ENCODE data around the gene IRF1. TPM values are rescaled to one million over a fixed set of nuclear protein-coding genes. Genes with fewer than 3 reads are reported as not detected.

The IRF1 gene
- total RNA-seq, 2 experiments from 2014 or later, result 231 to 239 TPM

DNA sequence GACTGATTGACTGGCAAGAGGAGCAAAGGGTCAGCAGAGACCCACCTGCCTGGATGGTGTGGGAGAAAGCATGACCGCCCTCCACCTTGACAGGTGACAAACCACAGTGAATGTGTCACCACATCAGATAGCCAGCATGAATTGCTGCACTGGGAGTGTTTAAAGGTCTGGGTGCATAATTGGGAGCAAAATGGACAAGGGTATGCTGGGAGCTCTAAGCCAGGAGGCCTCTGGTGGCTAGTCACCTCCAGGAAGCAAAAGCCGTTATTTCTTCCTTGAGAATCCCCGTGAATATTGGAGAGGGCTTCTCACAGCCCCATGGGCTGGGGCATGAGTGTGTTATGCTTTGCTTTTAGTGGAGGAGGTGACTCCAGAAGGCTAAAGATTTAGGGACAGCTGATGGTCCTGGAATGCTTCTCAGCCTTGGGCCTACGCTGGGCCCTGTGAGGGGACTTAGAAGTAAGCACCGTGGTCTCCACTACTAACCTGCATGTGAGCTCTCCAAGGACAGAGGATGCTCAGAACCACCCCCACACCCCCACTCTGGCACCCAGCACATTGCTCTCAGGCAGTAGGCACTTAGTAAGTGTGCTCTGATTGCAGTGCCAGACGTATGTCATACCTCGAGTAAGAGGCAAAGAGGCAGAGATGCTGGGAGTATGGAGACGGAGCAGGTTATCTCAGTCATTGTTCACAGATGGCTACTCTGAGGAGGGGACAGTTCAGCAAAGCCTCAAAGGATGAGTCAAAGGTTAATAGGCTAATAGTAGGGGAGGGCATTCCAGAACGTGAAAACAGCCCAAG is 9.1 kb upstream of the IRF1 start:
- H3K27ac Mint-ChIP-seq, result peak overlapping the region; percentile 18
- H3K9me3 Mint-ChIP-seq, result no peaks in the 10 kb centered on the region
- DNase-seq, result no peak
- H3K4me1 Mint-ChIP-seq, result peaks cover 49% of the 10 kb centered on the region
- no peaks in the 10 kb centered on the region for H3K27me3 Mint-ChIP-seq
- H3K36me3 Mint-ChIP-seq (ENCODE audit: low read depth), result peaks cover 2% of the 10 kb centered on the region
- POLR2A ChIA-PET, result interaction anchor here (0.8 to 33.4 kb wide), 8 partner anchors 19 to 108 kb away, joined by 3 to 1155 read pairs (median 113); partner anchors contain the start of gene IRF1
- CTCF ChIA-PET, result interaction anchor here (1.3 to 12.6 kb wide), 13 partner anchors 10 to 133 kb away, joined by 3 to 333 read pairs (median 9); partner anchors contain the start of gene IRF1
- H3K4me3 Mint-ChIP-seq, result no peak overlapping the region

DNA sequence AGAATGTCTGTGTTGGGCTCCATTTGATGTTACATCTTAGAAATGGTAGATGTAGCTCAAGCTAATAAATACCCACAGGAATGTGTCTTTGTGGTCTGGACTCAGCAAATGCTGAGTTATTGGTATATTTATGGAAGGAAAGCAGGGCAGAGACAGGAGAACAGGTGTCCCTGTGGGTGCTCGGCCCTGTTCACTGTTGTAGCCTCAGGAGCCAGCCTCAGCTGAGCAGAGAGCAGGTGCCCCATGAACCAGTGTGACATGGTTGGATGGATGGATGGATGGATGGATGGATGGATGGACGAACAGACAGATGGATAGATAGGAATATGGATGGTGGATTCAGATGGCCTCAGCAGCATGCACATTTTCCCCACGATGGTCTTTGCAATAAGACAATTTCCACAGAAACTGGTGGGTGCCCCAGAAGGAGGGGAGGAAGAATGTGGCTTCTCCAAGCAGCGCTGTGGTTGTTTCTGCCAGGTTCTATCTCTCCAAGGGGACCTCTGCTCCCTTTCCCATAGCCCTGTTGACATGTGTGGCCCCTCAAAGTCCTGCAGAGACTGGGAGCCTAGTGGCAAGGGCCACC is 8.2 kb upstream of the IRF1 start:
- Mint-ChIP-seq H3K4me3 (no peak overlapping the region), H3K36me3 (ENCODE audit: low read depth) (peaks cover 4% of the 10 kb centered on the region), H3K27ac (peak overlapping the region; percentile 68), H3K27me3 (no peaks in the 10 kb centered on the region), H3K4me1 (peaks cover 57% of the 10 kb centered on the region), H3K9me3 (no peaks in the 10 kb centered on the region)
- ChIA-PET POLR2A (interaction anchor here (1.2 to 33.4 kb wide), 7 partner anchors 18 to 189 kb away, joined by 5 to 1155 read pairs (median 399); partner anchors contain the start of gene IRF1), CTCF (interaction anchor here (0.9 to 12.6 kb wide), 12 partner anchors 9 to 280 kb away, joined by 3 to 333 read pairs (median 6); partner anchors contain the start of genes CCNI2 and IRF1)
- DNase-seq, result no peak

DNA sequence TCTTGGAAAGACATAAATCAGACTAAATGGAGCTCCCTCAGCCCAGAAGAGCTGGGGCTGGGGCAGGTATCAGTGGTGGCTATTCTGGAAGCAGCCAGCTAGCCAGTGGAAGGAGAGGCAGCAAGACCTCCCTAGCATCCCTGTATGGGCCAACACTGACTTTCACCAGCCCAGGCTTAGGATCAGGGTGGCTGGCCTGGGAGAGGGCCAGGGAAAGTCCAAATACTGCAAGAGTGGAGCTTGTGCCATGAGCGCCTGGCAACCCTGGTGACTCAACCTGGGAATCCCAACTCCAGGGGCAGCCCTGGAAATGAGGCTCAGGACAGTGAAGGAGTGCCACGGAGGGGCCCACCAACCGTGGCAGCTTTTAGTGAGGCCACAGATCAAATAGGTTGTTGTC is 7.6 kb upstream of the IRF1 start:
- peaks cover 5% of the 10 kb centered on the region for H3K36me3 Mint-ChIP-seq (ENCODE audit: low read depth)
- H3K27me3 Mint-ChIP-seq, result no peaks in the 10 kb centered on the region
- CTCF ChIA-PET, result interaction anchor here (0.9 to 12.6 kb wide), 12 partner anchors 9 to 280 kb away, joined by 3 to 333 read pairs (median 6); partner anchors contain the start of genes CCNI2 and IRF1
- peak overlapping the region; percentile 91 for H3K27ac Mint-ChIP-seq
- H3K9me3 Mint-ChIP-seq, result no peaks in the 10 kb centered on the region
- POLR2A ChIA-PET, result interaction anchor here (1.2 to 33.4 kb wide), 7 partner anchors 17 to 190 kb away, joined by 5 to 1155 read pairs (median 399); partner anchors contain the start of gene IRF1
- H3K4me1 Mint-ChIP-seq, result peaks cover 64% of the 10 kb centered on the region
- H3K4me3 Mint-ChIP-seq, result no peak overlapping the region
- DNase-seq, result no peak

DNA sequence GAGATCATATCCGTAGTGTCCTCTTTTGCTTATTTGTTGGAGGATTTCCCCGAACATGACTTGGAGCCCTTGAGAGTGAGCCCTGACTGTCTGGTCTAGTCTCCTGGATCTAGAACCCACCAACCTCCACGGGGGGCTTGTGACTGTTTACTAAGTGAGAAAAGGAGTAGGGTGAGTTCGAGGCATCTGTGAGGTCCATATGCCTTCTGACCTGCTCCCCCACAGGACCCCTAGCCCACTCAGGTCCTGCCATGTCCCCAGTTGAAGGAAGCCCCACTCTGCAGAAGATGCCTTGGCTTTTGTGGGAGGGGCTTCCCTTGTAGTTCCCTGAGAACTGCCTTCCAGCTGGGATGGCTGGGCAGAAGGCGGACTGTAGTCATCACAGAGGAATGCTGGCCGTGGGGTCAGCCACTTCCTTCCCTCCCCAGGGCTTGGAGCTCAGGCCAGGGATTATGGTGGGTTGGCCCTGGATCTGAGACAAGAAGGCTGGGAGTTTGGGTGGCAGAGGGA is 7.0 kb upstream of the IRF1 start:
- CTCF ChIA-PET, result interaction anchor here (1.2 to 12.6 kb wide), 9 partner anchors 12 to 110 kb away, joined by 3 to 333 read pairs (median 7); no protein-coding TSS in a partner anchor
- no peak for DNase-seq
- peaks cover 68% of the 10 kb centered on the region for H3K4me1 Mint-ChIP-seq
- H3K27me3 Mint-ChIP-seq, result no peaks in the 10 kb centered on the region
- POLR2A ChIA-PET, result interaction anchor here (1.2 to 33.4 kb wide), 7 partner anchors 17 to 191 kb away, joined by 5 to 1155 read pairs (median 399); partner anchors contain the start of gene IRF1
- H3K4me3 Mint-ChIP-seq, result peak overlapping the region; percentile 96
- peak overlapping the region; percentile 91 for H3K27ac Mint-ChIP-seq
- H3K9me3 Mint-ChIP-seq, result no peaks in the 10 kb centered on the region
- H3K36me3 Mint-ChIP-seq (ENCODE audit: low read depth), result peaks cover 5% of the 10 kb centered on the region

DNA sequence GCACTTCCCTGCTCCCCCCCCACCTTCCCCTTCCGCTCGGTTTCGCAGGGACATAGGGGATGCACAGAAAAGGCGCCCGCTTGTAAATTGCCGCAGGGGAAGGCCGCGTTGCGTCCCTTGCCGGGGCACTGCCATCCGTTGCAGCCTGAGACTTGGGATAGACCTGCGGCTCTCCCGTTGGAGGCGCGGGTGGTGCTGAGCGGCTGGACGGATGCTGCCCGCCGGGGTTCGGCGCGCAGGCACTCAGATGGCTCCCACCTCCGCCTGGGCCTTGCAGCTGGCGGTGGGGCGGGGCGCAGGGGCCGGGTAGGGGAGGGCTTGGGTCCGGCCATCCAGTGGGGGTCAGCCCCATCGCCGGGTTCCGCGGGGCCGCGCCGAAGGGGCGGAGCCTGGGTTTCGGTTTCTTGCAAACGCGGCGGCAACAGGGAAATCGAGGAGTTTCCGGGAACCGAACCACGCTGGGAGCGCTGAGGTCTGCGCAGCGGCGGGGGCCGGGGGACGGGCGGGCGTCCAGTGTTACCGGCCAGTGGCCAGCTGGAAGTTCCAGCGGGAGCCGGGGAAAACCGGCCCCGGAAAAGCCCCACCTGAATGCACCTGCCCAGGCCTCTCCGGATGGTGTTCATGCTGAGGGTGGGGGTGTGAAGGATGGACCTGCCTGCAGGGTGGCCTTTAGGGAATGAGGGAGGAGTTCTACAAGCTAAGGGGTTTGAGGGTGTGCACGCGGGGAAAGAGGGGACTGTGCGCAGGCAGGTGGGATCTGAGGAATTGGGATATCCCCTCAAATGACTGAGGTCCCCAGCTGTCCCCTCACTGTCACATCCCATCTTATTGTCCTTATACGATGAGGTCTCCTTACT is 6.3 kb upstream of the IRF1 start:
- H3K36me3 Mint-ChIP-seq (ENCODE audit: low read depth), result peaks cover 5% of the 10 kb centered on the region
- peak overlapping the region; percentile 91 for H3K27ac Mint-ChIP-seq
- peak overlapping the region; percentile 96 for H3K4me3 Mint-ChIP-seq
- no peaks in the 10 kb centered on the region for H3K27me3 Mint-ChIP-seq
- peak; percentile 78 for DNase-seq
- H3K4me1 Mint-ChIP-seq, result peaks cover 75% of the 10 kb centered on the region
- POLR2A ChIA-PET, result interaction anchor here (0.6 to 33.4 kb wide), 19 partner anchors 10 to 333 kb away, joined by 3 to 1155 read pairs (median 10); partner anchors contain the start of genes IRF1, KIF3A, RAD50 and SLC22A5
- no peaks in the 10 kb centered on the region for H3K9me3 Mint-ChIP-seq
- CTCF ChIA-PET, result interaction anchor here (0.6 to 12.6 kb wide), 20 partner anchors 9 to 270 kb away, joined by 3 to 333 read pairs (median 6); no protein-coding TSS in a partner anchor

DNA sequence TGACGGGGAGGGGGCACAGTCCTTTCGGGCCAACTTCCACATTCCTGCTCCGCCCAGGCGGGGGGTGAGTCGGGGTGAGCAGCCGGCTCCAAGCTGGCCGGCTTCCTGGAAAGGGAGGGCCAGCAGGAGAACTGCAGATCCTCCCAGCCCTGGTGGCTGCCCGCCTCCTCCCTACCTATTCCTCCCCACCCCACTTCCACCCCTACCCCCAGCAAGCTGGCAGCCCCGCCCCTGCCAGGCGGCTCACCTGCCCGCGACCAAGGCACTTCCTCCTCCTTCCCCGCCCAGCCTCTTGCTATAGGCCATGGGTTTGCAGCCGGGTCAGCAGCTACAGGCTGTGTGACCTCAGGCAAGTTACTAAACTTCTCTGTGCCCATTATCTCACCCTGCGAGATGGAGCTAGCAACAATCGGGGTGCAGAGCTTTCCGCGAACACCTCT is 5.6 kb upstream of the IRF1 start:
- H3K27ac Mint-ChIP-seq, result peak overlapping the region; percentile 91
- peak overlapping the region; percentile 96 for H3K4me3 Mint-ChIP-seq
- peak; percentile 94 for DNase-seq
- H3K9me3 Mint-ChIP-seq, result no peaks in the 10 kb centered on the region
- H3K27me3 Mint-ChIP-seq, result no peaks in the 10 kb centered on the region
- POLR2A ChIA-PET, result interaction anchor here (0.6 to 33.4 kb wide), 19 partner anchors 10 to 333 kb away, joined by 3 to 1155 read pairs (median 10); partner anchors contain the start of genes IRF1, KIF3A, RAD50 and SLC22A5
- peaks cover 5% of the 10 kb centered on the region for H3K36me3 Mint-ChIP-seq (ENCODE audit: low read depth)
- H3K4me1 Mint-ChIP-seq, result peaks cover 80% of the 10 kb centered on the region
- CTCF ChIA-PET, result interaction anchor here (0.6 to 12.6 kb wide), 20 partner anchors 9 to 271 kb away, joined by 3 to 333 read pairs (median 6); no protein-coding TSS in a partner anchor

DNA sequence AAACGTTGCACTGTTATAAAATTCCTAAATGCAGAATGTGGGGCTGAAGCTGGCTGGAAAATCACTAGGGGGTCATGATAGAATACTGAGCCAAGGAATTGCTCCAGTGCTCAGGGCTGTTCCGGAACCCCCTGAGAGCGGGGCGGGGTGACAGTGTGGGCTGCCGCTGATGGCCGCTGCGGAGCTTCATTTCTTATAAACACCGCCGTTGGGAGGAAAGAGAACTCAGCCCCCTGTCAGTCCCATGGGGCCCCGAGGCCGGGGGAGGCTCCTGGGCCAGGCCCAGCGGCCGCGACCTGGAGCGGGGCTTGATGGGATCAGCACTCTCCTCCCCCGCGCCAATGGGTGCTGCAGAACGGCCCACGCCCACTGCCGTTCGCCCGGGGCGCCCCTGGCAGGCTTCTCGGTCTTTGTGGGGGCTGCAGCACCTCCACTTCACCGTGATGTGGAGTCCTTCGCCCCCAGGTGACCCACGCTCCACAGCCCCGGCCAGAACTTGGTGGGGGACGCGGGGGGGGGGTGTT is 5.2 kb upstream of the IRF1 start:
- peak overlapping the region; percentile 96 for H3K4me3 Mint-ChIP-seq
- POLR2A ChIA-PET, result interaction anchor here (0.6 to 33.4 kb wide), 21 partner anchors 11 to 334 kb away, joined by 3 to 1155 read pairs (median 7); partner anchors contain the start of genes IRF1, KIF3A, RAD50 and SLC22A4
- DNase-seq, result peak; percentile 82
- H3K9me3 Mint-ChIP-seq, result no peaks in the 10 kb centered on the region
- peaks cover 5% of the 10 kb centered on the region for H3K36me3 Mint-ChIP-seq (ENCODE audit: low read depth)
- H3K4me1 Mint-ChIP-seq, result peaks cover 76% of the 10 kb centered on the region
- CTCF ChIA-PET, result interaction anchor here (0.9 to 12.6 kb wide), 16 partner anchors 11 to 325 kb away, joined by 3 to 333 read pairs (median 6); no protein-coding TSS in a partner anchor
- peak overlapping the region; percentile 91 for H3K27ac Mint-ChIP-seq
- H3K27me3 Mint-ChIP-seq, result no peaks in the 10 kb centered on the region

DNA sequence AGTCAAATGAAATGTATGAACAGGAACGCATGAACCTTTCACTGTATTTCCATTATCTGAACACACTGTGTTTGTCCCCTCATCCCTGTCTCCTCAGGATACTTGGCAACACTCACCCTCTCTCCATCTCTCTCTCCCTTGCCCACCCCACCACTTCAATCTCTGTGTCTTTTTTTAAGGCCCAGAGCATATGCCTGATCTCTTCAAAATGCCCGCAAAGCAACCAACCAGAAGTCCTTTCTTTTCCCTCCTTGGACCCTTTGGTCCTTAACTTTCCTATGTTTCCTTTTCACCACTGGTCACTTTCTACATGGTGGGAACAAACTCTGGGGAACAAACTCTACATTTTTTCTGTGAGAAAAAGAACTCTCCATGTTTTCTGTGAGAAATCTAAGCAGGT is 3.2 kb upstream of the IRF1 start:
- no peaks in the 10 kb centered on the region for H3K9me3 Mint-ChIP-seq
- no peak overlapping the region for H3K4me3 Mint-ChIP-seq
- H3K27ac Mint-ChIP-seq, result peak overlapping the region; percentile 91

DNA sequence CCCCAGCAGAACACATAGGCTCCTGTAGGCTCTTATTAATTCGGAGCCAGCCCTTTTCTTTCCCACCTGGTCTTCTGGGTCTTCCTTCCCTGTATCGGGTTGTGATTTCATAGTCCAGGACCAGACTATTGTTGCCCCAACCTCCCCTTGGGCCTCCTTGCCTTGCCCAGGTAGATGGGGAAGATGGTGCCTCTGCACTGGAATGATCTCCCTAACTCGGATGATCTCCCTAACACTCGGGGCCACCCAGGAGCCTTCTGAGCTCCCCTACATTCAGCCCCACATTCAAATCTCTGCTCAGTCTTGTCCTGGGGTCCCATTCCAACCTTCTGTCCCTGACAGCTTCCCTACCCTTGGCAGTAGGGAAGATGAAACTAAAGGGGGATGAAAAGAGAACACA is 2.7 kb upstream of the IRF1 start:
- ChIA-PET POLR2A (interaction anchor here (7.2 to 33.4 kb wide), 6 partner anchors 13 to 84 kb away, joined by 88 to 1155 read pairs (median 481); partner anchors contain the start of gene IRF1), CTCF (interaction anchor here (0.8 to 7.1 kb wide), 6 partner anchors 8 to 82 kb away, joined by 3 to 66 read pairs (median 5); no protein-coding TSS in a partner anchor)
- Mint-ChIP-seq H3K36me3 (ENCODE audit: low read depth) (peaks cover 26% of the 10 kb centered on the region), H3K9me3 (no peaks in the 10 kb centered on the region), H3K27ac (peak overlapping the region; percentile 91), H3K4me3 (no peak overlapping the region), H3K4me1 (peaks cover 58% of the 10 kb centered on the region), H3K27me3 (no peaks in the 10 kb centered on the region)
- no peak for DNase-seq

More for the DNA sequence above, 3.2 kb upstream of the IRF1 start:
- peaks cover 61% of the 10 kb centered on the region for H3K4me1 Mint-ChIP-seq
- ChIA-PET CTCF (interaction anchor here (5.6 to 7.1 kb wide), 2 partner anchors 69 to 82 kb away, joined by 47 to 66 read pairs; no protein-coding TSS in a partner anchor), POLR2A (interaction anchor here (7.2 to 33.4 kb wide), 6 partner anchors 13 to 102 kb away, joined by 88 to 1155 read pairs (median 481); partner anchors contain the start of gene IRF1)
- DNase-seq, result no peak
- H3K36me3 Mint-ChIP-seq (ENCODE audit: low read depth), result peaks cover 20% of the 10 kb centered on the region
- no peaks in the 10 kb centered on the region for H3K27me3 Mint-ChIP-seq

DNA sequence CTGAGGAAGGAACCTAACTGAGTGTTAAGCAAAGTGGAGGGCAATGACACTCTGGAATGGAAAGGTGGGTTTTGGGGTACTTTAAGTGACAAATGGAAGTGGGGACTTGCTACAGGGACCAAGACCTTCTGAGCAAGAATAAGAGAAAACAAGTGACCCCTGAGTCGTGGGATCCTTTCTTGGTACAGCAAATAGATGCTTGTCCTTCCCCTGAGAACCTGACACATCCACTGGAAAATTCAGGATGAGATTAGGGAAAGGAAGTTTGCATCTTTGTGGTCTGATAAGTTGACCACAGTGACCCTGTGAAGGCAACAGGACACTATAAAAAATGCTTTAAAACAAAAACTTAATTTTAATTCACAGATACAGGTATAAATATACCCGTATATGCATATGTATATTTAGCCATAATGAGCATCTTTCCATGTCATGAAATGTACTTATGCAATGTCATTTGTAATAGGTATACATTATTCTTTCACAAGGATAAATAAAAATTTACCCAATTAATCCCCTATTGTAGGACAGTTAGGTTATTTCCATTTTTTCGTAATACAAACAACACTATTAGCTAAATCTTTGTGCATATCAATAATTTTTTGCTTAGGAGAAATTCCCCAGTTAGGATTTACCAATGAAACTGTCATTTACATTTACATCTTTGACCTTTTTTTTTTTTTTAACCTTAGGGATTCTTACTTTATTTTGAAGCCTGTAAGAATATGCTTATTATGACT is 2.0 kb upstream of the IRF1 start:
- Mint-ChIP-seq H3K36me3 (ENCODE audit: low read depth) (peaks cover 33% of the 10 kb centered on the region), H3K9me3 (no peaks in the 10 kb centered on the region), H3K27me3 (no peaks in the 10 kb centered on the region), H3K4me1 (peaks cover 58% of the 10 kb centered on the region), H3K27ac (peak overlapping the region; percentile 92), H3K4me3 (peak overlapping the region; percentile 75)
- DNase-seq, result no peak
- ChIA-PET CTCF (interaction anchor here (0.8 to 7.1 kb wide), 10 partner anchors 8 to 106 kb away, joined by 3 to 66 read pairs (median 7); no protein-coding TSS in a partner anchor), POLR2A (interaction anchor here (1.1 to 33.4 kb wide), 11 partner anchors 0 to 148 kb away, joined by 3 to 1155 read pairs (median 248); partner anchors contain the start of gene IRF1)
